Astrocyte of the cerebellum (primary cell): ENCODE results near the gene SOX11.
A peak's percentile ranks its signal among the peaks of the same experiment; 100 is the strongest.

Experiments used
- DNase-seq: peaks from one replicate; pipeline ENCODE4 v3.0.0-alpha.2; 2011; ENCODE audit warnings: low read depth
- H3K4me3 ChIP-seq: 2 replicates; pipeline ENCODE4 v1.5.1; 2011; ENCODE audit warnings: mild to moderate bottlenecking, low read depth, low read length, moderate library complexity
- CTCF ChIP-seq: IDR thresholded peaks from 2 replicates; pipeline ENCODE4 v1.5.1; 2012; ENCODE audit warnings: low read length, low read depth, moderate library complexity, mild to moderate bottlenecking; ENCODE audit errors: missing control alignments
- in situ Hi-C: cut with HindIII; loops from 2 replicates; pipeline ENCODE4 v1.10.0; 2017; ENCODE audit warnings: low sequenced_read_pairs

SOX11 gene

GRCh38 chr2:5740053-5740452 lies 47.9 kb downstream of the SOX11 start:
- in situ Hi-C loops = no loop called here
- no peak for TF ChIP-seq CTCF
- DNase-seq = no peak
- H3K4me3 ChIP-seq = no peak overlapping the region

GRCh38 chr2:5740817-5741216 lies 48.6 kb downstream of the SOX11 start:
- TF ChIP-seq CTCF = no peak
- in situ Hi-C loops = no loop called here
- peak; percentile 6 for DNase-seq
- no peak overlapping the region for H3K4me3 ChIP-seq

- H3K4me3 ChIP-seq = no peak overlapping the region
- in situ Hi-C loops = no loop called here
- no peak for TF ChIP-seq CTCF
- no peak for DNase-seq
These were observed 49.1 kb downstream of the SOX11 start for GRCh38 chr2:5741242-5741641.

- H3K4me3 ChIP-seq = no peak overlapping the region
- no peak for TF ChIP-seq CTCF
- in situ Hi-C loops = no loop called here
- no peak for DNase-seq
These were observed 49.9 kb downstream of the SOX11 start for GRCh38 chr2:5742126-5742525.

GRCh38 chr2:5748391-5748790 lies 56.2 kb downstream of the SOX11 start:
- in situ Hi-C loops = no loop called here
- no peak for TF ChIP-seq CTCF
- no peak overlapping the region for H3K4me3 ChIP-seq

GRCh38 chr2:5748946-5749345 lies 56.8 kb downstream of the SOX11 start:
- DNase-seq = no peak
- no peak overlapping the region for H3K4me3 ChIP-seq
- in situ Hi-C loops = no loop called here
- no peak for TF ChIP-seq CTCF

More at GRCh38 chr2:5748391-5748790, 56.2 kb downstream of the SOX11 start:
- no peak for DNase-seq

- no peak for TF ChIP-seq CTCF
These were observed 57.2 kb downstream of the SOX11 start for GRCh38 chr2:5749347-5749746.

More at GRCh38 chr2:5749347-5749746, 57.2 kb downstream of the SOX11 start:
- in situ Hi-C loops = no loop called here
- DNase-seq = no peak
- H3K4me3 ChIP-seq = no peak overlapping the region
